GM12878 (cell line): Measurements from ENCODE around the gene CFAP53. TPM values are rescaled to one million over a fixed set of nuclear protein-coding genes. Genes with fewer than 3 reads are reported as not detected.

Experiments used
- ATAC-seq: fragments of 200-7000 bp; cut with Tn5 transposase; 3 replicates; pipeline ENCODE4 v1.9.1; 2020; ENCODE audit warnings: mild to moderate bottlenecking, moderate library complexity
- BruUV-seq: library from RNA; stranded (reverse); fragments of 400-500 nt; replicated peaks from 2 replicates; lab custom pipeline; 2021; lab: Mats Ljungman, UMichigan
- CTCF ChIA-PET: fragments of 300-600 bp; sonication (Branson Sonifier 250); formaldehyde crosslinking; extraction: SDS; loops from one replicate; lab custom pipeline; 2021; ENCODE audit warnings: inconsistent platforms; lab: Yijun Ruan, JAX
- POLR2A ChIA-PET: fragments of 350-600 bp; formaldehyde crosslinking; extraction: SDS; loops from one replicate; lab custom pipeline; 2021; ENCODE audit warnings: inconsistent platforms; lab: Charles Lee
- RAD21 ChIA-PET: fragments of 300-600 bp; sonication (Branson Sonifier 250); formaldehyde crosslinking; loops from one replicate; lab custom pipeline; 2023; ENCODE audit warnings: antibody characterized with exemption; ENCODE audit not compliant: unreplicated experiment; lab: Charles Lee
- SMC1A ChIA-PET: fragments of 300-600 bp; sonication (Branson Sonifier 250); formaldehyde crosslinking; loops from one replicate; lab custom pipeline; 2023; ENCODE audit not compliant: unreplicated experiment, uncharacterized antibody; lab: Charles Lee
- DNase-seq: peaks from one replicate; pipeline ENCODE4 v3.0.0-alpha.2; 2011; ENCODE audit warnings: low read depth, low spot score
- FAIRE-seq: peaks from 3 replicates; lab custom pipeline; 2011; peaks lifted over from hg19 to GRCh38; lab: Jason Lieb, UNC
- H2AFZ ChIP-seq: 2 replicates; pipeline ENCODE4 v1.6.0; 2011; ENCODE audit warnings: low read depth, low read length, control low read depth; ENCODE audit not compliant: control insufficient read depth
- H3K27ac ChIP-seq: 2 replicates; pipeline ENCODE4 v1.5.1; 2011; ENCODE audit warnings: control low read depth; ENCODE audit not compliant: control insufficient read depth, insufficient read depth
- H3K27me3 ChIP-seq, 2 experiments: replicated peaks in 1 of 2; 2 replicates each; pipeline versions ENCODE4 v1.6.0 to v1.6.1; 2011; ENCODE audit warnings: low read length in 1 of 2; ENCODE audit not compliant: control insufficient read depth in 2 of 2, insufficient read depth in 2 of 2
- H3K36me3 ChIP-seq, 2 experiments: 2 replicates each; pipeline ENCODE4 v1.5.1; 2011; ENCODE audit warnings: low read length in 1 of 2; ENCODE audit not compliant: control insufficient read depth in 2 of 2, insufficient read depth in 2 of 2
- H3K4me1 ChIP-seq: 2 replicates; pipeline ENCODE4 v1.6.1; 2011; ENCODE audit warnings: mild to moderate bottlenecking, low read length, moderate library complexity, mixed read lengths; ENCODE audit not compliant: control insufficient read depth, insufficient read depth
- H3K4me2 ChIP-seq: 2 replicates; pipeline ENCODE4 v1.6.0; 2011; ENCODE audit warnings: control low read depth; ENCODE audit not compliant: control insufficient read depth, insufficient read depth
- H3K4me3 ChIP-seq: fragments of 200-600 bp; sonication (generic); 2 replicates; pipeline ENCODE4 v1.5.1; 2016
- H3K79me2 ChIP-seq: 2 replicates; pipeline ENCODE4 v1.6.0; 2011; ENCODE audit warnings: low read length; ENCODE audit not compliant: control insufficient read depth, insufficient read depth
- H3K9ac ChIP-seq: 2 replicates; pipeline ENCODE4 v1.8.0; 2011; ENCODE audit warnings: low read length, control low read depth, mixed read lengths; ENCODE audit not compliant: control insufficient read depth, insufficient read depth
- H3K9me3 ChIP-seq: replicated peaks from 3 replicates; pipeline ENCODE4 v1.5.1; 2011; ENCODE audit warnings: mild to moderate bottlenecking, low read length; ENCODE audit not compliant: control insufficient read depth, insufficient read depth
- H4K20me1 ChIP-seq: 2 replicates; pipeline ENCODE4 v1.6.0; 2011; ENCODE audit not compliant: control insufficient read depth, insufficient read depth
- ATF7 ChIP-seq: fragments of 450-650 bp; IDR thresholded peaks from 2 replicates; pipeline ENCODE4 v1.6.1; 2016; ENCODE audit warnings: low read depth, mild to moderate bottlenecking
- CREB1 ChIP-seq: IDR thresholded peaks from 2 replicates; pipeline ENCODE4 v1.6.1; 2012; ENCODE audit warnings: low read depth, mild to moderate bottlenecking, inconsistent platforms
- ELK1 ChIP-seq: IDR thresholded peaks from 2 replicates; pipeline ENCODE4 v1.6.1; 2012; ENCODE audit warnings: low read depth, low read length, improper control_type of control experiment
- HDAC6 ChIP-seq: fragments of 200-600 bp; sonication (generic); IDR thresholded peaks from one replicate; pipeline ENCODE4 v1.8.0; 2017; ENCODE audit warnings: antibody characterized with exemption; ENCODE audit not compliant: unreplicated experiment
- MTA3 ChIP-seq: IDR thresholded peaks from 2 replicates; pipeline ENCODE4 v1.6.1; 2012; ENCODE audit warnings: low read length, inconsistent platforms, borderline replicate concordance
- NFIC ChIP-seq: IDR thresholded peaks from 2 replicates; pipeline ENCODE4 v1.6.1; 2012; ENCODE audit warnings: low read depth, mild to moderate bottlenecking, inconsistent platforms, low read length, moderate library complexity
- RELA ChIP-seq: fragments of 450-650 bp; IDR thresholded peaks from 2 replicates; pipeline ENCODE4 v1.8.0; 2014; ENCODE audit warnings: borderline replicate concordance; ENCODE audit not compliant: partially characterized antibody
- SMARCA5 ChIP-seq: fragments of 450-650 bp; IDR thresholded peaks from 2 replicates; pipeline ENCODE4 v1.6.1; 2017; ENCODE audit warnings: mild to moderate bottlenecking
- SREBF1 ChIP-seq: IDR thresholded peaks from 2 replicates; pipeline ENCODE4 v1.6.1; 2012; ENCODE audit warnings: mild to moderate bottlenecking, low read length
- SRF ChIP-seq, 2 experiments: IDR thresholded peaks; 2 replicates each; pipeline ENCODE4 v1.6.1; 2011; ENCODE audit warnings: low read depth in 2 of 2, low read length in 2 of 2, mild to moderate bottlenecking in 1 of 2, moderate library complexity in 1 of 2
- TBL1XR1 ChIP-seq: IDR thresholded peaks from 2 replicates; pipeline ENCODE4 v1.6.1; 2012; ENCODE audit warnings: low read depth, low read length, improper control_type of control experiment
- TCF12 ChIP-seq: IDR thresholded peaks from 2 replicates; pipeline ENCODE4 v1.6.1; 2011; ENCODE audit warnings: low read depth, mild to moderate bottlenecking, low read length
- ZBTB33 ChIP-seq: fragments of 450-650 bp; IDR thresholded peaks from 2 replicates; pipeline ENCODE4 v1.6.1; 2017; ENCODE audit warnings: mild to moderate bottlenecking
- ZNF274 ChIP-seq: IDR thresholded peaks from one replicate; pipeline ENCODE4 v1.8.0; 2011; ENCODE audit not compliant: insufficient read length, insufficient read depth
- WGBS: methylation state at CpG from one replicate; pipeline ENCODE4 v1.1.6; 2016; ENCODE audit warnings: low lambda C conversion rate; ENCODE audit not compliant: insufficient replicate concordance, insufficient coverage; ENCODE audit errors: missing lambda C conversion rate; 5-methylcytosine and 5-hydroxymethylcytosine counted together
- in situ Hi-C: fragments of 300-500 bp; cut with MboI; formaldehyde crosslinking; loops from 9 replicates; pipeline ENCODE4 v1.14.3; 2018; ENCODE audit warnings: mixed read lengths
- intact Hi-C: fragments of 100-400 bp; cut with micrococcal nuclease; formaldehyde crosslinking; loops from one replicate; pipeline ENCODE4 v1.14.2; 2022; ENCODE audit not compliant: unreplicated experiment
- polyA plus RNA-seq, 11 experiments: library from polyadenylated mRNA; depleted of rRNA in 4 of 11; unstranded in 6 of 11; stranded (reverse) in 5 of 11; fragments of >200 nt; fragmentation: Nextera tagmentation in 4 of 11; fragmentation: Illumina TruSeq in 1 of 11; extraction: Ambion mirVana in 4 of 11; extraction: Trizol in 1 of 11; gene quantifications; 1 replicate in 1 of 11; 2 replicates in 10 of 11; pipeline versions ENCODE4 v1.2.1 to v1.2.3, GENCODE V29; 2011 to 2016; ENCODE audit warnings: inconsistent platforms in 2 of 11, missing spikeins in 2 of 11, low read depth in 1 of 11
- total RNA-seq, 4 experiments: library from RNA; depleted of rRNA in 3 of 4; stranded (reverse); fragments of >200 nt in 3 of 4; fragmentation: Illumina TruSeq in 1 of 4; extraction: Trizol in 1 of 4; gene quantifications; 2 replicates each; pipeline versions ENCODE4 v1.2.1 to v1.2.3, GENCODE V29; 2013 to 2021

CFAP53 gene
- total and polyA plus RNA-seq, 10 of the 15 experiments (the other 5 are each of a cell fraction or from before 2014, with no cell fraction given) = 0.05 to 0.31 (median 0.12) TPM; not detected in 1

GRCh38 chr18:50190926-50191325, 75.4 kb downstream of the CFAP53 start:
- Histone ChIP-seq H3K79me2 (no peaks in the 10 kb centered on the region), H3K27ac (no peak overlapping the region), H4K20me1 (no peaks in the 10 kb centered on the region), H3K9ac (no peak overlapping the region), H3K4me3 (no peak overlapping the region), H3K9me3 (no peaks in the 10 kb centered on the region), H3K4me1 (peaks cover 11% of the 10 kb centered on the region), H3K27me3 (peaks cover 6 to 10% of the 10 kb centered on the region in 2 experiments; a peak in 3 of 4 replicates), H3K4me2 (no peak overlapping the region), H3K36me3 (no peaks in the 10 kb centered on the region), H2AFZ (no peak overlapping the region)
- CTCF ChIA-PET = interaction anchor here (1.4 to 4.0 kb wide), 3 partner anchors 12 to 167 kb away, joined by 4 to 11 read pairs (median 7); no protein-coding TSS in a partner anchor
- ATAC-seq (no peak), FAIRE-seq (no peak), DNase-seq (no peak)
- SMC1A ChIA-PET = interaction anchor here (0.9 to 13.1 kb wide), 10 partner anchors 11 to 180 kb away, joined by 3 to 107 read pairs (median 4); no protein-coding TSS in a partner anchor
- POLR2A ChIA-PET = interaction anchor here (3.7 kb wide), 1 partner anchor 62 kb away, joined by 17 read pairs; no protein-coding TSS in a partner anchor
- in situ Hi-C loops (no loop called here), intact Hi-C loops (loop anchor here (5.0 to 10.0 kb wide), 2 partner anchors 94 to 676 kb away; no protein-coding TSS in a partner anchor)
- TF ChIP-seq SMARCA5 = no peak
- TF ChIP-seq ZBTB33 = no peak
- TF ChIP-seq ZNF274 = no peak
- no peak for TF ChIP-seq CREB1
- TF ChIP-seq HDAC6 = no peak
- no peak for TF ChIP-seq ATF7
- TF ChIP-seq MTA3 = no peak
- no peak for TF ChIP-seq SREBF1
- no peak for TF ChIP-seq ELK1
- TF ChIP-seq SRF (IDR thresholded peaks at IDR 0.05; ENCODE audit: low read depth in 2 of 2, low read length in 2 of 2) = no peak
- TF ChIP-seq RELA = no peak
- no peak for TF ChIP-seq TCF12
- no peak for TF ChIP-seq NFIC
- TF ChIP-seq TBL1XR1 = no peak
- BruUV-seq = no TSS peak
- WGBS = 0% methylated on average over 1 of the region's 1 CpG
- RAD21 ChIA-PET = interaction anchor here (0.7 to 6.2 kb wide), 9 partner anchors 9 to 165 kb away, joined by 3 to 40 read pairs (median 3); no protein-coding TSS in a partner anchor
